H4 (cell line): Measurements from ENCODE around the gene DSTN. TPM values are rescaled to one million over a fixed set of nuclear protein-coding genes. Genes with fewer than 3 reads are reported as not detected.
A peak's percentile ranks its signal among the peaks of the same experiment; 100 is the strongest.

Source experiments
- DNase-seq: peaks from one replicate; pipeline ENCODE4 v3.0.0-alpha.2; 2015; ENCODE audit warnings: low spot score
- total RNA-seq: library from RNA; depleted of rRNA; stranded (reverse); fragments of >200 nt; shearing (Covaris generic); gene quantifications from 2 replicates; pipeline ENCODE4 v1.2.3, GENCODE V29; 2014

The DSTN gene
- total RNA-seq, 1 experiment from 2014 or later = 303 TPM

DNA sequence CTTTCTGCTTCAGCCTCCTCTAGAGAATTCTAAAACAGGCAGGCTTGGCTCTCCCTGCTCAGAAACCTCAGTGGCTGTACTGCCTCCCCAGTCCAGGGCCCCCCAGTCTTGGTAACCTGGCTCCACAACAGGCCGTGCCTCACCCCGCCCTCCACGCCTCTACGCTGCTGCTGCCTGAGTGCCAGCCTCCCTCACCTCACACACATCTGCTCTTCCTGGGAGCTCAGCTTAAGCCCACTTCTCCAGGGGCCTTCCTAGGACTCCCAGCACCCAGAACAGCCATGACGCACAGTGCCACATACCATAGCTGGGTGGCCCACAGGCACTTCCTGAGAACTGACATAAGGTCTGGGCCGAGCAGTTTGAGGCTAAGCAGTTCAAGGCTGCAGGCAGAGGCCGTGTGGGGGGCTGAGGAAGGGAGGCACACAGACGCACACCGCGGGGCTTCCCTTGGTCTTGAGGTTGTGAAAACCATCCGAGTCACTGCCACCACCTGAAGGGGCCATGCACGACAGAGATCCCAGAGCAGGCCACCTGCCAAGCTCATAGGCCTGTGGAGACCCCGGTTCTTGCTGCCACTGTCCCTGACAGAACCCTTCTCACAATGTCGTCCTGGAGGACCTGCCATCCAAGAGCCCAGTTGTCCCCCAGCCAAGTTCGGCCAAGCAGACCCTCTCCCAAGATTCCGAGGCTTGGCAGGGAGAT is 42.6 kb downstream of the DSTN start:
- DNase-seq = no peak

DNA sequence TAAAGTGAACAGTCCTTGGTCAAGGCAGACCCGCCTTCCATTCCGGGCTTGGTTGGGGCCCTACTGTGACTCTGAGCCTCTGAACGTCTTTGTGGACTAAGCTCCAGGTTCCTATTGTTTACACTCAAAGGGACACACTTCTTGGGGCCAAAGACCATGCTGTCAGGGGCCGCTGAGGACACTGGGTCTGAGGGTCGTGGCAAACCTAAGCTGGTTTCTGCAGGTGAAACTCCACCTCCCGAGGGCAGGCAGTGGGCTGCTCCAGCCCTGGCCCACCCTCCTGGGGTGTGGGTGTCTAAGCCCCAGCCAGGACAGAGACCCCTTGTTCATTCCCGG is 43.1 kb downstream of the DSTN start:
- DNase-seq = no peak

DNA sequence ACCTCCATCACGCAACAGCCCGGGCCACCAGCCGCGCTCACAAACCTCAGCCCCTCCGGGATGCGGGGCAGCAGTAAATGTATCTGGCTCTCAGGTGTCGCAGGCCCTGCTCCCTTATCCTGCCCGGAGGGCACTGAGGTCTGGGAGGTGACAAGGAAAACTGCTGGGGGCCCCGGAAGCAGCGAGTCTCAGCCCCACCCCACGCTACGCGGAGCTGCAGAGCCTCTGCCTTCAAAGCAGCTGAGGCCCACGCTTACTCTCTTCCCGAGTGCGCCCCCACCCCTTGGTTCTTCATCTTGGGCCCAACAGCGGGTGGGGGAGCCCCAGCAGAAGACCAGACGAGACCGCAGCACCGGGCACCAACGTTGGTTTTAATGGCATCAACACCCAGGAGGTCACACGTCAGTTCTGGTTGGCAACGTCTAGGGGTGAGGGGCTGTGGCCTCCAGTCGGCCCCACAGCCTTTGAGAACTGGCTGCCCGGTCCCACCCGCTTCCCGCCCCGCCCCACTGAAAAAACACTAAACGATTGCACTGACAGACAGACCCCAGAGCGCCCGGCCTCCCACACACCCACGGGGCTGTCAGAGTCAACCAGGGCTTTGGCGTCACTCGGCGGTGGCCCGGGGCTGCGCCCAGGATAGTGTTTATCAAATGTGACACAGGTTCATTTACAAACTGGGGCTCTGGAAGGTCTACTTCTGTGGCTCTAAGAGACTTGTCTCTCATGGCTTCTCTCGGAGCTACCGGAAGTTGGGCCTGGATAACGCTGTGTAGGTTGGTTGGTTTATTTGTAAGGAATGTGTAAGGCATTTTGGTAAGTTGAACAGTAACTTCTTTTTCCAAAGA is 43.7 kb downstream of the DSTN start:
- DNase-seq = no peak

- no peak for DNase-seq
These were observed 44.4 kb downstream of the DSTN start for GRCh38 chr20:17614176-17614811.

GRCh38 chr20:17614812-17615644 is 45.2 kb downstream of the DSTN start:
- DNase-seq = no peak

DNA sequence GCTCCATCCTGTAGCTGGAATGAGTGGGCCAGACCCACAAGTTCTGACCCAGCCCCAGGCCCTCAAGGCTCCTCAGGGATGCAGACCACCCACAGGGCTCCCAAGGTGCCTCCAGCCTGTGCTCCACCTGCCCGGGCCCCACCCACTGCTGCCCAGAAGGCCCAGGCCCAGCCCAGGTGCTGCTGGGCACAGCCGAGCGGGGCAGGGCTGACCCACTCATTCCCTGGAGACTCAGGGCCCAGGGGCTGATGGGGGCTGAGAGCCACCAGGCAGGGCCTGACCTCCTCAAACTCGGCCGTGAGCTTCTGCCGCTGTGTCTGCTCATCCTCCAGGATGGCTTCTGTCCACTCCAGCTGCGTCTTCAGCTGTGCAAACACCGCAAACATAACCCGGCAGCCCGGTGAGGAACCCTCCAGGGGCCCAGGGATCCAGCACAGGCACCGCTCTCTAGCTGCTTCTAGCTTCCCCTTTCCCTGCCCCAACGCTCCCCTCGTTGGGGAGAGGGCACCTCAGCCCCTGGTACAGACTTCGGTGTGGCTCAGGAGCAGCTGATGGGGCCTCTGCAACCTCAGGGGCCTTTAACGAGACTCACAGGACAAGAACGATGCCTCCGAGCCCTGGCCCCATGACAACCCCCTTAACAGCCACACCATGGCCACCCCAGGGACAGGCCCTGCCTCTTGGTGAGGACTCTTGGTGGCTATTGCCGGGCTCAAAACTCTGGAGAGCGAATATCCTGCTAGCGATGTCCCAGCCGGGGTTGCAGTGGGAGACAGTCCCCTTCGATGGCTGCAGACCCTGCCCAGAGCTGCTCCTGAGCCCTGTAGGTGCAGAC is 46.0 kb downstream of the DSTN start:
- DNase-seq = no peak

DNA sequence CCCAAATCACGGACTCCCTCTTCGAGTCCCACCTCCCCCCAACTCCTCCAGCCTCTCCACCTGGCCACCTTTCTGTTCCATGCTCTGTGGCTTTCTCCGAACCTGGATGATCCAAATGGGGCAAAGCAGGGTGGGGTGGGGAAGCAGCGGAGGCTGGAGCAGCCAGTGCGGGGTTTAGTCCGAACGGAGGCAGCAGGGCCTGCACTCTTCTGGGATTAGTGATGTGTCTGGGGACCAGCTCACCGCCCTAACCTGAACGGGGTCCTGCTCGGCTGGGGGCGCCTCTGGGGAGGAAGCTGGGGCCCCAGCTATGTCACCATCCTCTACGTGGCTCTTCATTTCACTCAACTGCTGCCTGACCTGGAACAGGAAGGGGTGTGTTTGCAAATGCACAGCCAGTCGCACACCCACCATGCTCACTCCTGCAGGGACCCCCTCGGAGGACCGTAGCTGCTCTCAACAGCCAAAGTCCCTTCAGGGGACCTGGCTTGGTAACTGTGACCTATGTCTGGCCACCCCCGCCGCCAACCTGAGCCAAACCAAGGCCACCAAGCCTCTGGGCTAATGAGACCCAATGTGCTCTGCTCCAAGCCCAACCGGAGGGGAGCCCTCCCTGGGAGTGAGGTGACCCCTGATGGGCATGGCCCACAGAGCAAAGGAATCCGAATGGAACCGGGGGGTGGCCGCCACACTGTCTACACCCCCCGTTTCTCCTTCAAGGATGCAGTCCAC is 46.8 kb downstream of the DSTN start:
- no peak for DNase-seq

DNA sequence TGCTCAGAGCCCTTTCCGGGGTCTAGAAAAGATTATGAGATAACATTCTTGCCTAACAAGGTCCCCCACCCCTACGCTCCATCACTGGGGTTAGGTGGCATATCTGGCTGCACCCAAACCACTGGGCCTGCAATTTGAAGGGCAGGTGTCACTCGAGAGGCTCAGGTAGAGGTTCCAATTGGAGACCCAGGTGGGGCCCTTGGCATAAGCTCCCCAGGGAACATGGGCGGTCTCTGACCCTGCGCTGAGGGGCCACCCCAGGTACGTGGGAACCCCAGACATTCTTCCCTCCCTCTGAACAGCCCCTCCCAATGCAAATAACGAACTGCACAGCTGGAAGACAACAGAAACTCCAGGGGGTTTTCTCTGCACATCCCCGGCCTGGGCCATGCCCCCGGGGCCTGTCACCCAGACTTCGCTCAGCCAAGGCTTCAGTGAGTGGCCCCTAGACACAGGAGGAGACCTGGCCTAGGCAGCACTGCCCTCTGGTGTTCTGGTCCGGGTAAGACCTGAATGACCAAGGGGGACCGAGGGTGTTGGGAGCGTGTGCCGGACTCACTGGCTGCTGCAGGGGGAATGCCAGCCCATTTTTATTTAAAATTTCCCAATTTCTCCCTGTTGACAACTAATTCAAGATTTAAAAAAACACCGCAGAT is 47.5 kb downstream of the DSTN start:
- DNase-seq = peak; percentile 33

DNA sequence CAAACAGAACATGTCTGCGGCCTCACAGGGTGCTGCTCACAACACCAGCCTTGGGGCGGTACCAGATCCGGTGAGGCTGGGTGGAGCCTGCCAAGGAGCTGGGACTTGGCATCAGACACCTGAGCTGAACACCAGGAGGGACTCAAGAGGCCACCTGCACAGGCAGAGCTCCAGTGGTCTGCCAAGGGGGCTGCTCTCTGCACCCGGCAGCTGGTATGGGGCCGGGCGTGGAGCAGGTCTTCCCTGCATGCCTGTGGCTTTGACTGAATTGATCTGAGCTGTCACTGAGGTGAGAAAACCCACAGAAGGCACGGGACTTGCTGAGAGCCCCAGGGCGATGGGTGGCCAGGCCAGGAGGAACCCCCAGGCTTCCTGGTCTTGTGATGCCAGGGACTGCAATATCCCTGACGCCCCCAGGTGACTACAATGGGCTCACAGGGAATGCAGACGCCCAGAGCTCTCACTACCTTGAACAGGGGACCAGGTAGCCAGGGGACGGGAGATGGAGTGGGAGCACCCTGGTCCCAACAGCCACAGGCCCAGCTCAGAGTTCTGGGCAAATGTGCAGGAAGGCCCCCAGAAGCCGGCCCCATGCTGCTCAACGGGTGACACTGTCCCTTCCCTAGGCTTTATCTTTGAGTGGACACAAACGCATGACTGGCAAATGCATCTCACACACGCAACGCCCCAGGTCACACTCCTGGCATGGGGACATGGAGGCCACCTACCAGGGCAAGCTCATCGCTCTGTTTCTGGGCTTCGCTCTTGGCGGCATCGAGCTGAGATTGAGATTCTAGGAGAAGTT is 48.2 kb downstream of the DSTN start:
- no peak for DNase-seq

GRCh38 chr20:17618673-17619013 is 48.8 kb downstream of the DSTN start:
- DNase-seq = no peak

DNA sequence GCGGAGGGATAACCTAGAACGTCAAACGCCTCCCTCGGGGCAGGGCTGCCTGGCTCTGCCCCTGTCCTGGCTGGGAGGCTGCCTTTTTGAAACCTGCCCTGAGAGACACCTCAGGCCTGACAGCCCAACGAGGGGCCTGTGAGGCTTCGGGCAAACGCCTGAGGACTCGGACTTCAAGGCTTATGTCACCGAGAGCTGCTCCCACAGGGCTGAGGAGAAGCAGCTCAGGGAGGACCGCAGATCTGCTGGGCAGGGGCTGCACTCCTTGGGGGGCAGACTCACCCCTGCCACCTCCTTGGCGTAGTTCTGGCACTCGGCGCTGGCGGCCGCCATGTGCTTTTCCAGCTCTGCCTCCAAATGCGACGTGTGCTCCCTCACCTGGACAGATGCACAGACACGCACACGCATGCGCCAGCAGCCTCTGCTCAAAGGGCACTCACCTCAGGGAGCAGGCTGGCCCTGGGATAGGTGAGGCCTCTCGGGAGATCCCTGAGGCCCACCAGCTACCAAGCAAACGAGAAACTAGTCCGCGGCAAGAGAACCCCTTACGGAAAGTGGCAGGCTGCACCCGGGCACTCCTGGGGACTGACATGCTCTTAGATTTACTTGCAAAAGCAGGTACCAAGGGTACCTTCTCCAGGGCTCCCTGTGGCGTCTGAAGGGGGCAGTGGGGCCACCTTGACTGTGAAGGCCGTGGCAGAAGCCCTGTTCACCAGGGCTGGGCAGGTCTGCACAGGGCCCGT is 49.6 kb downstream of the DSTN start:
- no peak for DNase-seq

DNA sequence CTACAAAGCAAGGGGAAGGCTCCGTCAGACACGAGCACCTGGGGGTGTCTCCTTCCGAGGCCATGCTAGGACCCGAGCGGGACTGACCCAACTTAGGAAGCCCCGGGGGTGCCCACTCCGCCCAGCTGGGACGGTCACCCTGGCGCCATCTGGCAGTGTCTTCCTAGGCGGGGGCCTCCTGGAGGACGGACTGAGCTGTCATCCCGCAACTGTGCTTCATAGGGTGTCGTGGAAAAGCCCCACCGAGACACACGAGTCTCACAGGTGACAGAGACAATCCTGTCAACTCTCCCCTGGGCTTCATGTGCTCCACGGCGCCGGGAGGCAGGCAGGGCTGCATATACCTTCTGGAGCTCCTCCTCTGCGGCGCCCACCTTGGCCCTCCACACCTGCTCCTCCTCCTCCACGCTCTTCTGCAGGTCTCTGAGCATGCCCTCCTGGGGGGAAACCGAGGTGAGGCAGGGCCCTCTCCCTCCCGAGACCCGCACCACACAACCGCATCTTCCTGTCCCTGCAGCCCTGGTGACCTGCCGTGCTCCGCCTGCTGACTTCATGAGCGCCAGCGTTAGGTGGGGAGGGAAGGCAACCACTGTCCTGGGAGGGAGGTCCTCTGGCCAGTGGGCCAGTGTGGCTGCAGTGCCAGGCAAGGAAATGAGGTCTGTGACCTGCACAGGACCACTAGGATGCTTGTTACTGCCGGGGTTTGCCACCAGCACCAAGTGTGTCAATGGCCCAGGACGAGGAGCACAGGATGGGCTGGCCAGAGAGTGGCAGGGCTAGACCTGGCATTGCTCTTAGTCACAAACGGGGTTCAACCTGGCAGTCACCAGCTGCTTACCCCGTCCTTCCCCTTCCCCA is 50.7 kb downstream of the DSTN start:
- no peak for DNase-seq

GRCh38 chr20:17621229-17621968 is 51.5 kb downstream of the DSTN start:
- DNase-seq = no peak

DNA sequence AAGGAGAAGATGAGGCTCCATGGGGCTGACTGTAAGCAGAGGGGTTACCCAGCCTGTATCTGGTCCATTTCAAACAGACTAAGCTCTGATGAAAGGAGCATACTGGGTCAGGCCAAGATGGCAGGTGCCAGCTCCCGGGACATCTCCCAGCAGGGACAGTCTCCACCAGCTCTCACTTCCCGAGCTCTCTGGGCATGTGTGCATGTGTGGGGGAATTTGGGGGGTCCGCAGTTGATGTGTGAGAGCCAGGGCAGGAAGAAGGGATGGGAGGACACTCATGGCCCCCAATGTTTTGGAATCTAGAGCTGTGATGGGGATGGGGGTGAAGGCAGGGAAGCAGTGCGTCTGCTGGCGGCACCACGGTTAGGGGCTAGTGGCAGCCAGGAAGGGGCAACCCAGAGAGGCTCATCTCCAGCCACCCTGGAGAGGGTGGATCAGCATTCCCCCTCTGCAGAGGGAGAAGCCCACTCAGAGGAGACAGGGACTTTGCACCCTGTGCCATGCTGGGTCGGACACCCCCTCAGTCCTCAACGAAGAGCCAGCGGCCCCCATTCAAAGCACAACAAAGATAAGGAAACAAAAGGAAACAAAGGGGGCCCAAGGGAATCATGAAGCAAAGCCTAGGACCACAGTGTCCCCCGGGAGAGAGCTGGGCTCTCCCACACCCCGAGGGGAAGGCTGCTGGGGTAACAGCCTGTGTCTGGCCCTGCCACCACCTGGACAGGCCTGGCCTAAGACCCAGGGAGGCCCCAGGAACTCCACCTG is 52.4 kb downstream of the DSTN start:
- no peak for DNase-seq

- no peak for DNase-seq
These were observed 53.1 kb downstream of the DSTN start for GRCh38 chr20:17622851-17623508.
